Panc1 (cell line): ENCODE measurements around the gene KRT33A. TPM values are rescaled to one million over a fixed set of nuclear protein-coding genes. Genes with fewer than 3 reads are reported as not detected.

Experiments used
- ATAC-seq: fragments of 200-7000 bp; cut with Tn5 transposase; 2 replicates; pipeline ENCODE4 v1.9.1; 2020; ENCODE audit warnings: mild to moderate bottlenecking, moderate library complexity
- BruUV-seq: library from RNA; stranded (reverse); fragments of 400-500 nt; replicated peaks from 2 replicates; lab custom pipeline; 2021; lab: Mats Ljungman, UMichigan
- CTCF ChIA-PET: fragments of 300-600 bp; sonication (Branson Sonifier 250); formaldehyde crosslinking; loops from one replicate; lab custom pipeline; 2022; ENCODE audit warnings: antibody characterized with exemption; lab: Charles Lee
- POLR2A ChIA-PET: fragments of 300-600 bp; sonication (Branson Sonifier 250); formaldehyde crosslinking; loops from one replicate; lab custom pipeline; 2022; ENCODE audit warnings: antibody characterized with exemption; lab: Charles Lee
- DNase-seq: peaks from one replicate; pipeline ENCODE4 v3.0.0-alpha.2; 2010; ENCODE audit warnings: low read depth, low spot score
- H3K27ac ChIP-seq: 2 replicates; pipeline ENCODE4 v1.5.1; 2011; ENCODE audit warnings: mild to moderate bottlenecking, low read length, inconsistent platforms
- H3K27me3 ChIP-seq: fragments of 200-500 bp; sonication (Bioruptor generic); 2 replicates; pipeline ENCODE4 v1.6.0; 2014; ENCODE audit warnings: low read length, inconsistent platforms; ENCODE audit not compliant: control insufficient read depth, insufficient read depth
- H3K36me3 ChIP-seq: fragments of 200-500 bp; sonication (Bioruptor generic); 2 replicates; pipeline ENCODE4 v1.5.1; 2014; ENCODE audit warnings: inconsistent platforms, mild to moderate bottlenecking, low read length, moderate library complexity; ENCODE audit not compliant: control insufficient read depth, insufficient read depth
- H3K4me1 ChIP-seq: 2 replicates; pipeline ENCODE4 v1.5.1; 2011; ENCODE audit warnings: inconsistent platforms, mild to moderate bottlenecking, low read length, moderate library complexity; ENCODE audit not compliant: control insufficient read depth, insufficient read depth
- H3K4me3 ChIP-seq, 2 experiments: 2 replicates each; pipeline ENCODE4 v1.5.1; 2011 to 2012; ENCODE audit warnings: low read depth in 2 of 2, low read length in 2 of 2, mild to moderate bottlenecking in 2 of 2, inconsistent platforms in 1 of 2, moderate library complexity in 1 of 2
- H3K9me3 ChIP-seq: fragments of 200-500 bp; sonication (Bioruptor generic); 2 replicates; pipeline ENCODE4 v1.5.1; 2014; ENCODE audit warnings: low read depth, mild to moderate bottlenecking, inconsistent platforms, low read length, moderate library complexity; ENCODE audit not compliant: control insufficient read depth, insufficient read depth
- POLR2AphosphoS5 ChIP-seq: IDR thresholded peaks from 2 replicates; pipeline ENCODE4 v1.6.1; 2012; ENCODE audit warnings: mild to moderate bottlenecking, low read depth, low read length, moderate library complexity
- REST ChIP-seq, 2 experiments: IDR thresholded peaks; 2 replicates each; pipeline ENCODE4 v1.6.1; 2011 to 2012; ENCODE audit warnings: low read depth in 2 of 2, control low read depth in 1 of 2, low read length in 1 of 2, mild to moderate bottlenecking in 1 of 2, moderate library complexity in 1 of 2; ENCODE audit not compliant: insufficient read depth in 1 of 2
- SIN3A ChIP-seq: IDR thresholded peaks from 2 replicates; pipeline ENCODE4 v1.6.1; 2012; ENCODE audit warnings: low read depth, mild to moderate bottlenecking, low read length, moderate library complexity, borderline replicate concordance; ENCODE audit not compliant: insufficient read depth
- TCF7L2 ChIP-seq: IDR thresholded peaks from 2 replicates; pipeline ENCODE4 v1.6.1; 2011; ENCODE audit warnings: mild to moderate bottlenecking, low read depth, low read length, inconsistent platforms
- in situ Hi-C: cut with HindIII; loops from 2 replicates; pipeline ENCODE4 v1.10.0; 2016; ENCODE audit warnings: low sequenced_read_pairs, low pct_unique_long_range_greater_than_20kb
- intact Hi-C: fragments of 100-400 bp; cut with micrococcal nuclease; formaldehyde crosslinking; loops from one replicate; pipeline ENCODE4 v1.10.0; 2022; ENCODE audit not compliant: unreplicated experiment
- total RNA-seq: library from RNA; stranded (reverse); gene quantifications from one replicate; pipeline ENCODE4 v1.2.1, GENCODE V29; 2021; ENCODE audit not compliant: unreplicated experiment
- TF ChIP-seq, protein P1 (sequence below): fragments of 450-650 bp; IDR thresholded peaks from 2 replicates; pipeline ENCODE4 v1.5.1; 2017; ENCODE audit warnings: mild to moderate bottlenecking

The KRT33A gene
- total RNA-seq, 1 experiment from 2014 or later: not detected

GRCh38 chr17:41318231-41318630, 32.4 kb downstream of the KRT33A start:
- H3K27me3 ChIP-seq: no peaks in the 10 kb centered on the region
- no peak overlapping the region for H3K27ac ChIP-seq
- CTCF ChIA-PET: no interaction called here
- no peak overlapping the region for H3K4me3 ChIP-seq
- no peak for TF ChIP-seq TCF7L2
- no peak for TF ChIP-seq SIN3A
- no TSS peak for BruUV-seq
- 0 out of 2 replicates have a peak, but pooled peaks cover 2% of the 10 kb centered on the region for H3K9me3 ChIP-seq
- intact Hi-C loops (no loop called here), in situ Hi-C loops (no loop called here)
- ATAC-seq: no peak
- POLR2A ChIA-PET: no interaction called here
- no peaks in the 10 kb centered on the region for H3K36me3 ChIP-seq
- DNase-seq: no peak
- no peaks in the 10 kb centered on the region for H3K4me1 ChIP-seq

- Histone ChIP-seq H3K4me3 (no peak overlapping the region), H3K36me3 (no peaks in the 10 kb centered on the region), H3K4me1 (no peaks in the 10 kb centered on the region), H3K9me3 (0 out of 2 replicates have a peak, but pooled peaks cover 2% of the 10 kb centered on the region), H3K27ac (no peak overlapping the region), H3K27me3 (0 out of 2 replicates have a peak, but pooled peaks cover 3% of the 10 kb centered on the region)
- BruUV-seq: no TSS peak
- in situ Hi-C loops (no loop called here), intact Hi-C loops (no loop called here)
- CTCF ChIA-PET: no interaction called here
- ATAC-seq (no peak), DNase-seq (no peak)
- POLR2A ChIA-PET: no interaction called here
- TF ChIP-seq, protein P1, sequence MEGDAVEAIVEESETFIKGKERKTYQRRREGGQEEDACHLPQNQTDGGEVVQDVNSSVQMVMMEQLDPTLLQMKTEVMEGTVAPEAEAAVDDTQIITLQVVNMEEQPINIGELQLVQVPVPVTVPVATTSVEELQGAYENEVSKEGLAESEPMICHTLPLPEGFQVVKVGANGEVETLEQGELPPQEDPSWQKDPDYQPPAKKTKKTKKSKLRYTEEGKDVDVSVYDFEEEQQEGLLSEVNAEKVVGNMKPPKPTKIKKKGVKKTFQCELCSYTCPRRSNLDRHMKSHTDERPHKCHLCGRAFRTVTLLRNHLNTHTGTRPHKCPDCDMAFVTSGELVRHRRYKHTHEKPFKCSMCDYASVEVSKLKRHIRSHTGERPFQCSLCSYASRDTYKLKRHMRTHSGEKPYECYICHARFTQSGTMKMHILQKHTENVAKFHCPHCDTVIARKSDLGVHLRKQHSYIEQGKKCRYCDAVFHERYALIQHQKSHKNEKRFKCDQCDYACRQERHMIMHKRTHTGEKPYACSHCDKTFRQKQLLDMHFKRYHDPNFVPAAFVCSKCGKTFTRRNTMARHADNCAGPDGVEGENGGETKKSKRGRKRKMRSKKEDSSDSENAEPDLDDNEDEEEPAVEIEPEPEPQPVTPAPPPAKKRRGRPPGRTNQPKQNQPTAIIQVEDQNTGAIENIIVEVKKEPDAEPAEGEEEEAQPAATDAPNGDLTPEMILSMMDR: no peak
- no peak for TF ChIP-seq REST (IDR thresholded peaks at IDR 0.05; ENCODE audit: insufficient read depth in 1 of 2, low read depth in 2 of 2, low read length in 1 of 2)
- no peak for TF ChIP-seq SIN3A
These were observed 34.7 kb downstream of the KRT33A start for GRCh38 chr17:41315814-41316445.

DNA sequence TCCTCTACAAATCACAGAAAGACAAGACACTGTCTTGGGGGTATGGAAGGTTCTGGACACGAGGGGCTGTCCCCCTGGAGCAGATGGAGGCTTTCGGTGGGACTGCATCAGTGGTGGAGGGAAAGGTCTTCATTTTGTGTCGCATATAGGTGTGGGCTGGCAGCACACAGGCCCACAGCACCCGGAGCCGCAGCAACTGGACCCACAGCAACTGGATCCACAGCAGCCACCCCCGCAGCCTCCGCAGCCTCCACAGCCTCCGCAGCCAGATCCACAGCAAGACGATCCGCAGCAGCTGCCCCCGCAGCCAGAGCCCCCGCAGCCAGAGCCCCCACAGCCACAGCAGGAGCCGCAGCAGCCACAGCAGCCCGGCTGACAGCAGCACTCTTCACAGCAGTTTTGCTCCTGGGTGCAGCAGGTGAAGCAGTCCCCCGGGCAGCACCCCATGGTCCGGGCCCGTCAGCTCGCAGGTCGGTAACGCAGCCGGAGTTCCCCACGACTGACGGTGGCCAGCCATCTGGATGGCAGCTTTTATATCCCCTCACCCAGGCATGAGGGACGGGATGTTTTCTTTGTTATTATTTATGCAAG, 35.3 kb downstream of the KRT33A start, which contains the start of gene KRTAP17-1:
Gene KRTAP17-1, minus strand, starts transcription at position 507 of the 591 bp plus-strand sequence. Its CDS starts 60 bp downstream, at position 447.
- in situ Hi-C loops: no loop called here
- no peak within 1 kb of the TSS for H3K4me3 ChIP-seq
- 0 out of 2 replicates have a peak, but pooled peaks cover 3% of the 10 kb centered on the region for H3K27me3 ChIP-seq
- ChIA-PET CTCF (no interaction called here), POLR2A (no interaction called here)
- no peaks in the 10 kb centered on the region for H3K4me1 ChIP-seq
- no TSS peak for BruUV-seq
- TF ChIP-seq TCF7L2: no peak
- TF ChIP-seq, protein P1: no peak
- TF ChIP-seq POLR2AphosphoS5: no peak
- TF ChIP-seq REST (IDR thresholded peaks at IDR 0.05; ENCODE audit: insufficient read depth in 1 of 2, low read depth in 2 of 2, low read length in 1 of 2): no peak
- no peak for TF ChIP-seq SIN3A
- no peak for DNase-seq
- H3K36me3 ChIP-seq: no peaks in the 10 kb centered on the region
- 0 out of 2 replicates have a peak, but pooled peaks cover 2% of the 10 kb centered on the region for H3K9me3 ChIP-seq
- intact Hi-C loops: no loop called here
- H3K27ac ChIP-seq: no peak within 1 kb of the TSS
- ATAC-seq: no peak
